Measurements from ENCODE around the gene MCUR1. TPM values are rescaled to one million over a fixed set of nuclear protein-coding genes. Genes with fewer than 3 reads are reported as not detected.

Gene MCUR1, protein sequence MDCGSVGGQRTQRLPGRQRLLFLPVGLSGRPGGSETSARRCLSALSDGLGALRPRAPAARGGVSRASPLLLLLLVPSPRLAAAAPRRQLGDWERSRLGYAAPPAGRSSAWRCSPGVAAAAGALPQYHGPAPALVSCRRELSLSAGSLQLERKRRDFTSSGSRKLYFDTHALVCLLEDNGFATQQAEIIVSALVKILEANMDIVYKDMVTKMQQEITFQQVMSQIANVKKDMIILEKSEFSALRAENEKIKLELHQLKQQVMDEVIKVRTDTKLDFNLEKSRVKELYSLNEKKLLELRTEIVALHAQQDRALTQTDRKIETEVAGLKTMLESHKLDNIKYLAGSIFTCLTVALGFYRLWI
- total RNA-seq (2021; ENCODE audit: unreplicated experiment): 33.1 TPM
- 26.9 TPM for polyA plus RNA-seq (2012; ENCODE audit: insufficient read length)
- percentile 78 among the genes with signal in this experiment for Bru-seq, nascent RNA
- BruChase-seq, experiment 1, labeled RNA remaining after a 2-hour chase: percentile 77 among the genes with signal in this experiment
- percentile 87 among the genes with signal in this experiment for BruChase-seq, experiment 2, labeled RNA remaining after a 6-hour chase
- long read RNA-seq, full-length matches to known transcripts: 32 of 55 reads
- long read RNA-seq, partial matches to known transcripts: 5 of 55 reads
- long read RNA-seq, other reads (novel, unspliced or antisense): 18 of 55 reads

DNA sequence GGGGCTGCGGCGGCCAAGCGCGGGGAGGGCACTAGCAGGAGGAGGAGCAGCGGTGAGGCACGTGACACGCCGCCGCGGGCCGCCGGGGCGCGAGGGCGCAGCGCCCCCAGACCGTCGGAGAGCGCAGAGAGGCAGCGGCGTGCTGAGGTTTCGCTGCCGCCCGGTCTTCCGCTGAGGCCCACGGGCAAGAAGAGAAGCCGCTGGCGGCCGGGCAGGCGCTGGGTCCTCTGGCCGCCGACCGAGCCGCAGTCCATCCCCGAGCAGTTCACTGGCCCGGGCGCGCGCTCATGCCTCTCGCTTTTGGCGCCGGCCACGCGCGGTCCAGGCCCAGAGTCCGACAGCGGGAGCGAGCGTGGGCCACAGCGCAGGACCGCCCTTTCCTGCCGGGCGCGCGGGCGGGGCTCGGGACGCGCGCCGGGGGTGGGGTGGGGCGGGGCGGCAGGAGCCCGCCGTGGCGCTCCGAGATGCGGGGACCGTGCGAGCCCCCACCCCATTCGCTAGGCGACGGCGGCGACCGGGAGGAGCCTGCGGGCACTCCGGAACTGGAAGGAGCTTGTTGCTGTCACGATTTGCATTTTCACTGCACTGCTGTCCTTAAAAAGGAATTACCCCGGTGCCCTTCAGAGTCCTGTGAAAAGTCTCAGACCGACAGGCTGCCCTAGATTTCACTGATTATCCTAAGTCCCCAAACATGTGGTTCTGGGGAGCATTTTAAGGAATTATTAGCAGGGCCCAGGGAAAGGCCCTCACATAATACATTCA, at the start of gene MCUR1:
MCUR1 (minus strand) TSS at position 382 of the 762 bp plus-strand sequence; CDS start at position 254, 128 bp downstream.
- no peaks in the 10 kb centered on the region for H3K36me3 ChIP-seq (ENCODE audit: control insufficient read depth, insufficient read depth, low read length)
- no TSS peak for BruUV-seq (replicated peaks)
- intact Hi-C loops (cut with micrococcal nuclease; ENCODE audit: unreplicated experiment): no loop called here
- H3K4me1 ChIP-seq (ENCODE audit: control insufficient read depth, insufficient read depth, low read length): peaks cover 20% of the 10 kb centered on the region
- in situ Hi-C loops (cut with HindIII; ENCODE audit: low pct_unique_long_range_greater_than_20kb, low sequenced_read_pairs): no loop called here
- ATAC-seq (peak; percentile 93), DNase-seq (ENCODE audit: low read depth, low spot score) (no peak)
- peak within 1 kb of the TSS; percentile 88 for H3K27ac ChIP-seq (ENCODE audit: low read length)
- peak within 1 kb of the TSS; percentile 71 to 91 for H3K4me3 ChIP-seq (ENCODE audit: low read depth in 2 of 2, low read length in 2 of 2)
- TF ChIP-seq POLR2AphosphoS5 (IDR thresholded peaks at IDR 0.05; ENCODE audit: low read depth, low read length): peak; percentile 84
- TF ChIP-seq, protein P1, sequence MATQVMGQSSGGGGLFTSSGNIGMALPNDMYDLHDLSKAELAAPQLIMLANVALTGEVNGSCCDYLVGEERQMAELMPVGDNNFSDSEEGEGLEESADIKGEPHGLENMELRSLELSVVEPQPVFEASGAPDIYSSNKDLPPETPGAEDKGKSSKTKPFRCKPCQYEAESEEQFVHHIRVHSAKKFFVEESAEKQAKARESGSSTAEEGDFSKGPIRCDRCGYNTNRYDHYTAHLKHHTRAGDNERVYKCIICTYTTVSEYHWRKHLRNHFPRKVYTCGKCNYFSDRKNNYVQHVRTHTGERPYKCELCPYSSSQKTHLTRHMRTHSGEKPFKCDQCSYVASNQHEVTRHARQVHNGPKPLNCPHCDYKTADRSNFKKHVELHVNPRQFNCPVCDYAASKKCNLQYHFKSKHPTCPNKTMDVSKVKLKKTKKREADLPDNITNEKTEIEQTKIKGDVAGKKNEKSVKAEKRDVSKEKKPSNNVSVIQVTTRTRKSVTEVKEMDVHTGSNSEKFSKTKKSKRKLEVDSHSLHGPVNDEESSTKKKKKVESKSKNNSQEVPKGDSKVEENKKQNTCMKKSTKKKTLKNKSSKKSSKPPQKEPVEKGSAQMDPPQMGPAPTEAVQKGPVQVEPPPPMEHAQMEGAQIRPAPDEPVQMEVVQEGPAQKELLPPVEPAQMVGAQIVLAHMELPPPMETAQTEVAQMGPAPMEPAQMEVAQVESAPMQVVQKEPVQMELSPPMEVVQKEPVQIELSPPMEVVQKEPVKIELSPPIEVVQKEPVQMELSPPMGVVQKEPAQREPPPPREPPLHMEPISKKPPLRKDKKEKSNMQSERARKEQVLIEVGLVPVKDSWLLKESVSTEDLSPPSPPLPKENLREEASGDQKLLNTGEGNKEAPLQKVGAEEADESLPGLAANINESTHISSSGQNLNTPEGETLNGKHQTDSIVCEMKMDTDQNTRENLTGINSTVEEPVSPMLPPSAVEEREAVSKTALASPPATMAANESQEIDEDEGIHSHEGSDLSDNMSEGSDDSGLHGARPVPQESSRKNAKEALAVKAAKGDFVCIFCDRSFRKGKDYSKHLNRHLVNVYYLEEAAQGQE (IDR thresholded peaks at IDR 0.05; ENCODE audit: insufficient read depth in 1 of 2, low read depth in 2 of 2, low read length in 1 of 2): no peak
- TF ChIP-seq, protein P2, sequence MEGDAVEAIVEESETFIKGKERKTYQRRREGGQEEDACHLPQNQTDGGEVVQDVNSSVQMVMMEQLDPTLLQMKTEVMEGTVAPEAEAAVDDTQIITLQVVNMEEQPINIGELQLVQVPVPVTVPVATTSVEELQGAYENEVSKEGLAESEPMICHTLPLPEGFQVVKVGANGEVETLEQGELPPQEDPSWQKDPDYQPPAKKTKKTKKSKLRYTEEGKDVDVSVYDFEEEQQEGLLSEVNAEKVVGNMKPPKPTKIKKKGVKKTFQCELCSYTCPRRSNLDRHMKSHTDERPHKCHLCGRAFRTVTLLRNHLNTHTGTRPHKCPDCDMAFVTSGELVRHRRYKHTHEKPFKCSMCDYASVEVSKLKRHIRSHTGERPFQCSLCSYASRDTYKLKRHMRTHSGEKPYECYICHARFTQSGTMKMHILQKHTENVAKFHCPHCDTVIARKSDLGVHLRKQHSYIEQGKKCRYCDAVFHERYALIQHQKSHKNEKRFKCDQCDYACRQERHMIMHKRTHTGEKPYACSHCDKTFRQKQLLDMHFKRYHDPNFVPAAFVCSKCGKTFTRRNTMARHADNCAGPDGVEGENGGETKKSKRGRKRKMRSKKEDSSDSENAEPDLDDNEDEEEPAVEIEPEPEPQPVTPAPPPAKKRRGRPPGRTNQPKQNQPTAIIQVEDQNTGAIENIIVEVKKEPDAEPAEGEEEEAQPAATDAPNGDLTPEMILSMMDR (IDR thresholded peaks at IDR 0.05): peak; percentile 38
- POLR2A ChIA-PET: interaction anchor here (0.7 to 0.9 kb wide), 2 partner anchors 105 to 237 kb away, joined by 3 to 4 read pairs; no protein-coding TSS in a partner anchor
- no peaks in the 10 kb centered on the region for H3K9me3 ChIP-seq (ENCODE audit: control insufficient read depth, insufficient read depth, low read depth, low read length)
- H3K27me3 ChIP-seq (ENCODE audit: control insufficient read depth, insufficient read depth, low read length): no peaks in the 10 kb centered on the region
- CTCF ChIA-PET: interaction anchor here (0.6 kb wide), 1 partner anchor 20 kb away, joined by 3 read pairs; no protein-coding TSS in a partner anchor

DNA sequence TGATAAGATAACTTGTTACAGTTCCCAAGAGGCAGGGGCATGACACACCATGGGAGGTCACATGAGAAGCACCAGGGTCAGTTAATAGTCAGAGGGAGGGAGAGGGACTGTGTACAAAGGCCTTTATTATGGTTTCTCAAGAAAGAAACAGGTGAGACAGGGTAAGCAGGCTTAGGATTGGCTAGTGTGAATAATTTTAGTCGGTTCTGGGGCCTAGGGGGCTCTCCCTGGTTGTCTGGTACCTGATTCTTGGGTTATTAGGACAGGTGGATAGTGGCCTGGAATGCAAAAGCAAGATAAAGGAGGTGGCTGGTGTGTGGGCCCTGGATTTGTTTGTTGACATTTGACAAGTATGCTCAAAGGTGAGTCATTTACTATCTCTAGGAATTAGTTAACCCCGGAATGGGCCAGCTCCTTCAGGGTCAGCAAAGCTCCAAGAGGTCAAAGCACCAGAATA, 49.4 kb upstream of the MCUR1 start:
- H3K4me3 ChIP-seq (ENCODE audit: low read depth in 2 of 2, low read length in 2 of 2): no peak overlapping the region
- in situ Hi-C loops (cut with HindIII; ENCODE audit: low pct_unique_long_range_greater_than_20kb, low sequenced_read_pairs) (no loop called here), intact Hi-C loops (cut with micrococcal nuclease; ENCODE audit: unreplicated experiment) (no loop called here)
- ChIA-PET CTCF (no interaction called here), POLR2A (no interaction called here)
- TF ChIP-seq TCF7L2 (IDR thresholded peaks at IDR 0.05; ENCODE audit: low read depth, low read length) (no peak), POLR2AphosphoS5 (IDR thresholded peaks at IDR 0.05; ENCODE audit: low read depth, low read length) (no peak), SIN3A (IDR thresholded peaks at IDR 0.05; ENCODE audit: borderline replicate concordance, insufficient read depth, low read depth, low read length) (no peak)
- TF ChIP-seq, protein P2 (IDR thresholded peaks at IDR 0.05): no peak
- TF ChIP-seq, protein P1 (IDR thresholded peaks at IDR 0.05; ENCODE audit: insufficient read depth in 1 of 2, low read depth in 2 of 2, low read length in 1 of 2): no peak
- no peaks in the 10 kb centered on the region for H3K9me3 ChIP-seq (ENCODE audit: control insufficient read depth, insufficient read depth, low read depth, low read length)
- no peaks in the 10 kb centered on the region for H3K4me1 ChIP-seq (ENCODE audit: control insufficient read depth, insufficient read depth, low read length)
- no peaks in the 10 kb centered on the region for H3K36me3 ChIP-seq (ENCODE audit: control insufficient read depth, insufficient read depth, low read length)
- BruUV-seq (replicated peaks): no TSS peak
- no peak overlapping the region for H3K27ac ChIP-seq (ENCODE audit: low read length)
- DNase-seq (ENCODE audit: low read depth, low spot score): no peak
- no peaks in the 10 kb centered on the region for H3K27me3 ChIP-seq (ENCODE audit: control insufficient read depth, insufficient read depth, low read length)
- peak; percentile 53; the same call in 1 of the 2 replicates for ATAC-seq

Data from Panc1 (cell line).